HepG2 (cell line): ENCODE data around the gene RTP5. TPM values are rescaled to one million over a fixed set of nuclear protein-coding genes. Genes with fewer than 3 reads are reported as not detected.
A peak's percentile ranks its signal among the peaks of the same experiment; 100 is the strongest.

Source experiments
- FOSL2 ChIP-seq: sonication (generic); formaldehyde crosslinking; IDR thresholded peaks from 2 replicates; pipeline ENCODE4 v1.4.0; 2020; ENCODE audit warnings: missing genetic modification reagents
- GABPB1 ChIP-seq: IDR thresholded peaks from 2 replicates; pipeline ENCODE4 v1.6.1; 2016; ENCODE audit warnings: mild to moderate bottlenecking, missing genetic modification reagents, moderate library complexity, missing compliant biosample characterization
- RAD21 ChIP-seq: fragments of 450-650 bp; formaldehyde crosslinking; IDR thresholded peaks from 2 replicates; pipeline ENCODE4 v1.5.0; 2020; ENCODE audit warnings: mild to moderate bottlenecking
- SALL2 ChIP-seq: sonication (generic); formaldehyde crosslinking; IDR thresholded peaks from 2 replicates; pipeline ENCODE4 v1.8.1; 2023; ENCODE audit warnings: mild to moderate bottlenecking, missing genetic modification reagents, inconsistent platforms
- YEATS4 ChIP-seq: sonication (generic); formaldehyde crosslinking; IDR thresholded peaks from 2 replicates; pipeline ENCODE4 v1.4.0; 2020; ENCODE audit warnings: missing genetic modification reagents, borderline replicate concordance
- ZFX ChIP-seq: sonication (generic); formaldehyde crosslinking; IDR thresholded peaks from 2 replicates; pipeline ENCODE4 v1.4.0; 2020; ENCODE audit warnings: mild to moderate bottlenecking, low read depth, missing genetic modification reagents, moderate library complexity
- ZMYM3 ChIP-seq: sonication (generic); formaldehyde crosslinking; IDR thresholded peaks from 2 replicates; pipeline ENCODE4 v1.5.1; 2020; ENCODE audit warnings: mild to moderate bottlenecking, missing genetic modification reagents
- polyA plus RNA-seq, 8 experiments: library from polyadenylated mRNA; depleted of rRNA in 3 of 8; stranded (reverse) in 7 of 8; unstranded in 1 of 8; fragments of >200 nt; fragmentation: Illumina TruSeq in 4 of 8; extraction: Trizol in 4 of 8; gene quantifications; 2 replicates each; pipeline versions ENCODE4 v1.2.1 to v1.2.3, GENCODE V29; 2011 to 2016; ENCODE audit warnings: low read depth in 4 of 8, missing spikeins in 1 of 8, mixed read lengths in 1 of 8; ENCODE audit not compliant: insufficient read depth in 1 of 8
- total RNA-seq, 5 experiments: library from RNA; depleted of rRNA; stranded (reverse); fragments of >200 nt; fragmentation: Illumina TruSeq; extraction: Trizol; gene quantifications; 2 replicates each; pipeline ENCODE4 v1.2.3, GENCODE V29; 2016; ENCODE audit warnings: low read depth in 1 of 5
- TF ChIP-seq, protein P1 (sequence below): IDR thresholded peaks from 2 replicates; pipeline ENCODE4 v1.6.1; 2016; ENCODE audit warnings: missing compliant biosample characterization, missing genetic modification reagents, borderline replicate concordance
- TF ChIP-seq, protein P2 (sequence below): sonication (generic); formaldehyde crosslinking; IDR thresholded peaks from 2 replicates; pipeline ENCODE4 v1.4.0; 2020; ENCODE audit warnings: missing genetic modification reagents

RTP5 gene
- total and polyA plus RNA-seq, 2 of the 13 experiments (the other 11 are each of a cell fraction or from before 2014, with no cell fraction given), result not detected

DNA sequence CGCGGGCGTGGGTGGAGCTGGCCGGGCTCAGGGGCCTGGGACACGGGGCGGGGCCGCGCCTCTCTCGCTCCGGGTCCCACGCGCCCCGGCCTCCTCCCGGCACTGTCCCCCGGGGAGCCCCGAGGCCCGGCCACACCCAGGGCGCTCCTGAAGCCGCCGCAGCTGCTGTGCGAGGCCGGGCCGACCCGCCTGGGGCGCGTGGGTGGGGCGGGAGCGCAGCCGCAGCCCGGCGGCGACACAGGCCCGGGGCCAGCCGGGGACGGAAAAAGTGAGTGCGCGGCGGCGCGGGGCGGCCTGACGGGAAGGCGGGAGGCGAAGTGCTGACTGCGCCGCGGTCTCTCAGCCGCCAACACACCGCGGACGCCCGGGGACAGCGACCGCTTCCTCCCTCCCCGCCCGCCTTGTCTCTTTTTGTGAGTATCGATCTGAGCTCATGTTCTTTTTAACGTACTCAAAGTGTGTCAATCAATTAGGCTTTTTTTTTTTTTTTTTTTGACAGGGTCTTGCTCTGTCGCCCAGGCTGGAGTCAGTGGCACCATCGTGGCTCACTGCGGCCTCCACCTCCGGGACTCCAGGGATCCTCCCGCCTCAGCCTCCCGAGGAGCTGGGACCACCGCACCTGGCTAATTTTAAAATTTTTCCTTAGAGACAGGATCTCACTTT, 25.3 kb upstream of the RTP5 start (continued):
- TF ChIP-seq YEATS4 (CRISPR knock-in tag) (0 out of 2 replicates have a peak, but pooled peaks have one; percentile 25), ZMYM3 (CRISPR knock-in tag) (no peak), RAD21 (CRISPR knock-in tag) (0 out of 2 replicates have a peak, but pooled peaks have one; percentile 29), GABPB1 (peak; percentile 41; the same call in 1 of the 2 replicates), ZFX (peak; percentile 45), SALL2 (no peak), FOSL2 (CRISPR knock-in tag) (0 out of 2 replicates have a peak, but pooled peaks have one; percentile 6)
- TF ChIP-seq, protein P1, sequence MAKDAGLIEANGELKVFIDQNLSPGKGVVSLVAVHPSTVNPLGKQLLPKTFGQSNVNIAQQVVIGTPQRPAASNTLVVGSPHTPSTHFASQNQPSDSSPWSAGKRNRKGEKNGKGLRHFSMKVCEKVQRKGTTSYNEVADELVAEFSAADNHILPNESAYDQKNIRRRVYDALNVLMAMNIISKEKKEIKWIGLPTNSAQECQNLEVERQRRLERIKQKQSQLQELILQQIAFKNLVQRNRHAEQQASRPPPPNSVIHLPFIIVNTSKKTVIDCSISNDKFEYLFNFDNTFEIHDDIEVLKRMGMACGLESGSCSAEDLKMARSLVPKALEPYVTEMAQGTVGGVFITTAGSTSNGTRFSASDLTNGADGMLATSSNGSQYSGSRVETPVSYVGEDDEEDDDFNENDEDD, result 0 out of 2 replicates have a peak, but pooled peaks have one; percentile 21
- TF ChIP-seq, protein P2, sequence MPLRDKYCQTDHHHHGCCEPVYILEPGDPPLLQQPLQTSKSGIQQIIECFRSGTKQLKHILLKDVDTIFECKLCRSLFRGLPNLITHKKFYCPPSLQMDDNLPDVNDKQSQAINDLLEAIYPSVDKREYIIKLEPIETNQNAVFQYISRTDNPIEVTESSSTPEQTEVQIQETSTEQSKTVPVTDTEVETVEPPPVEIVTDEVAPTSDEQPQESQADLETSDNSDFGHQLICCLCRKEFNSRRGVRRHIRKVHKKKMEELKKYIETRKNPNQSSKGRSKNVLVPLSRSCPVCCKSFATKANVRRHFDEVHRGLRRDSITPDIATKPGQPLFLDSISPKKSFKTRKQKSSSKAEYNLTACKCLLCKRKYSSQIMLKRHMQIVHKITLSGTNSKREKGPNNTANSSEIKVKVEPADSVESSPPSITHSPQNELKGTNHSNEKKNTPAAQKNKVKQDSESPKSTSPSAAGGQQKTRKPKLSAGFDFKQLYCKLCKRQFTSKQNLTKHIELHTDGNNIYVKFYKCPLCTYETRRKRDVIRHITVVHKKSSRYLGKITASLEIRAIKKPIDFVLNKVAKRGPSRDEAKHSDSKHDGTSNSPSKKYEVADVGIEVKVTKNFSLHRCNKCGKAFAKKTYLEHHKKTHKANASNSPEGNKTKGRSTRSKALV (CRISPR knock-in tag), result peak; percentile 51; the same call in 1 of the 2 replicates
